ENCODE results near the gene ESRP2.

GRCh38 chr16:68252383-68252782 lies 16.5 kb upstream of the ESRP2 start:
- no peak for TF ChIP-seq CTCF (IDR thresholded peaks at IDR 0.05)
- TF ChIP-seq POLR2A (IDR thresholded peaks at IDR 0.05): no peak
- TF ChIP-seq POLR2AphosphoS5 (IDR thresholded peaks at IDR 0.05): no peak
